ENCODE results near the gene ITLN1.

Gene ITLN1

DNA sequence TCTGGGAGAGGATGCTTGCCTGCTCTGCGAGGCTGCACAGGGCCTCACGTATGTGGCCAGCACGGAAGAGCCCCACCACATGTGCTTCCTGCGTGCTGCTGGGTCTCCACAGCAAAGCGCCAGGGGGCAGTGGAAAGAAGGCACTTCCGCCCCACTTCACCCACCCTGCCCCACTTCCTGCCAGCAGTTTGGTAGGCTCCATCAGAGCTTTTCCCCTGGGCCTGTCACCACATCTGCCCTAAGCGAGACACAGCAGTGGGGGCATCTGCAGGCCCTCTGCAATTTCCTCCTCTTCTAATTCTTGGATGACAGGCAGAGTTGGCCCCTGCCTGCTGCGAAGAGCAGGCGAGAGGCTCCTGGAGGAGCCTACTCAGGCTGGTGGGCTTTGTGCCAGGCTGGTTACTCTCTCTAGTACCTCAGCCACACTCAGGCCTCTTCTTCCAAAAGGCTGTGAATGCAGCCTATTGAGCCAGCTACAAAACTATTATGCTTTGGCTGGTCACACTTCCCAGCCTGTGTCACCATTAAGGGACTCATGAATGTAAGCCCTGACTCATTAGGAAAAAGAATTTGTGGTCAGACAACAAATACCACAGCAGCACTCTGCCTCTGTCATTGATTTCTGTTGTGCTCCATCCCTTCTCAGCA is 47.3 kb downstream of the ITLN1 start:
- TF ChIP-seq, protein P1, sequence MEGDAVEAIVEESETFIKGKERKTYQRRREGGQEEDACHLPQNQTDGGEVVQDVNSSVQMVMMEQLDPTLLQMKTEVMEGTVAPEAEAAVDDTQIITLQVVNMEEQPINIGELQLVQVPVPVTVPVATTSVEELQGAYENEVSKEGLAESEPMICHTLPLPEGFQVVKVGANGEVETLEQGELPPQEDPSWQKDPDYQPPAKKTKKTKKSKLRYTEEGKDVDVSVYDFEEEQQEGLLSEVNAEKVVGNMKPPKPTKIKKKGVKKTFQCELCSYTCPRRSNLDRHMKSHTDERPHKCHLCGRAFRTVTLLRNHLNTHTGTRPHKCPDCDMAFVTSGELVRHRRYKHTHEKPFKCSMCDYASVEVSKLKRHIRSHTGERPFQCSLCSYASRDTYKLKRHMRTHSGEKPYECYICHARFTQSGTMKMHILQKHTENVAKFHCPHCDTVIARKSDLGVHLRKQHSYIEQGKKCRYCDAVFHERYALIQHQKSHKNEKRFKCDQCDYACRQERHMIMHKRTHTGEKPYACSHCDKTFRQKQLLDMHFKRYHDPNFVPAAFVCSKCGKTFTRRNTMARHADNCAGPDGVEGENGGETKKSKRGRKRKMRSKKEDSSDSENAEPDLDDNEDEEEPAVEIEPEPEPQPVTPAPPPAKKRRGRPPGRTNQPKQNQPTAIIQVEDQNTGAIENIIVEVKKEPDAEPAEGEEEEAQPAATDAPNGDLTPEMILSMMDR (conservative IDR thresholded peaks at IDR 0.05) = no peak
- TF ChIP-seq ZFX (IDR thresholded peaks at IDR 0.05) = no peak
- no peak overlapping the region for H3K27ac ChIP-seq

DNA sequence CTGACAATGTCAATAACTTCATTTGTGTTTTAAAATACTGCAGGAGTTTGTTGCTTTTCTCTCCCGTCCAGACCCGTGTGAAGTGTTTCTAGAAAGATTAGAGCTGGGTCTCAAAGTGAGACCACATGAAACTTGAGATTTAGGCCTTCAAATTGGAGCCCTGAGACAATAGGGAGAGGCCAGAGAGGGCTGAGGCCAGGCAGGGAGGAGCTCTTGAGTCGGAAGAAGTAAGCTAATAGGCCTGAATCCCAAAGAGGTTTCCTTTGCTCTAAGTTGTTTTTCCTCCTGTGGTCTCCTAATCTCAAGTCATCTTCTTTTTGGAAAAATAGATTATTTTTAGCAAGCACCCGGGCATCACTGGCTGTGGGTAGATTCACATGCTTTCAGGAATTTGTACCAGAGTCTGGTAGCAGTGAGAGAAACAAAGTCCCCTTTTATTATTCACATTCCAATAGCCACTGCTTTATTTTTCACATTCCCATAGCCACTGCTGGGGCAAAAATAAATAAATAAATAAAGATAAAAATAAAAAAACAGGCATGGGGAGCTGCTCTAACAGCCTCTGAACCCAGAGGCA is 47.9 kb downstream of the ITLN1 start:
- H3K27ac ChIP-seq = no peak overlapping the region
- TF ChIP-seq, protein P1 (conservative IDR thresholded peaks at IDR 0.05) = no peak
- TF ChIP-seq ZFX (IDR thresholded peaks at IDR 0.05) = no peak

DNA sequence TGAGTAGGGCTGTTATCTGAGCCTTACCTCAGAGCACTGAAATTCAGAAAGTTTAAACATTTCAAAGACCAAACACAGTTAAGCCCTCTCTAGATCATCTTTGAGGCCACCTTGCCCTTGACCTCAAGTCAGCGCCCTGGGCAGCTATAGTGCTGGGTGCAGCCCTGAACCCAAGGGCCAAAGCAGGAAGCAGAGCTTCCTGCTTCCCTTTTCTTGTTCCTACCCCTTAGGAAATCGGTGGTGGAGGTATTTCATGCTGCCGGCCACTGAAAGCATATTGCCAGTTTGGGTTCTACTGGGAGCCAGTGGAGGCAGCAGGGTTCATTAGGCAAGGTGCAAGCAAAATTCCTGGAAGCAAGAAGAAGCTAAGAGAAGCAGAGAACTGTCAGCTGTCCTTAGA is 48.4 kb downstream of the ITLN1 start:
- TF ChIP-seq, protein P1 (conservative IDR thresholded peaks at IDR 0.05) = no peak
- no peak for TF ChIP-seq ZFX (IDR thresholded peaks at IDR 0.05)
- H3K27ac ChIP-seq = no peak overlapping the region

DNA sequence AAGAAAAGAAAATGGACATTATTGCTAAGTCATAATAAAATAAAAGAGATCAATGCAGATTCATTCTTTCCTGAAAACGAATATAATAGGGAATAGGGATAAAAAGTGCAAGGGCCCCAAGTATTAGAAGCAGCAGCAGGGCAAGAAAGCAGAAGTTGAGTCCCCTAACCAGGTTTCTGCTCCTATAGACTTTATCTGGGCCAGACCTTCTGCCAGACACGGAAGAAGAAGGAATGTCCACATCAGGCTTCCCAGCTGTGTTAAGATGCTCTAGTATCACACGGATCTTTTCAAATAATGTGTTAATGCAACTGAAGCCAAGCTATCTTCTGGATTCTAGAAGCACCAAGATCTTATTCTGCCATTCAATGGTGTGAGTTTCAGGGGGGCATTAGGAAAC is 49.2 kb downstream of the ITLN1 start:
- no peak overlapping the region for H3K27ac ChIP-seq
- no peak for TF ChIP-seq ZFX (IDR thresholded peaks at IDR 0.05)
- TF ChIP-seq, protein P1 (conservative IDR thresholded peaks at IDR 0.05) = no peak

DNA sequence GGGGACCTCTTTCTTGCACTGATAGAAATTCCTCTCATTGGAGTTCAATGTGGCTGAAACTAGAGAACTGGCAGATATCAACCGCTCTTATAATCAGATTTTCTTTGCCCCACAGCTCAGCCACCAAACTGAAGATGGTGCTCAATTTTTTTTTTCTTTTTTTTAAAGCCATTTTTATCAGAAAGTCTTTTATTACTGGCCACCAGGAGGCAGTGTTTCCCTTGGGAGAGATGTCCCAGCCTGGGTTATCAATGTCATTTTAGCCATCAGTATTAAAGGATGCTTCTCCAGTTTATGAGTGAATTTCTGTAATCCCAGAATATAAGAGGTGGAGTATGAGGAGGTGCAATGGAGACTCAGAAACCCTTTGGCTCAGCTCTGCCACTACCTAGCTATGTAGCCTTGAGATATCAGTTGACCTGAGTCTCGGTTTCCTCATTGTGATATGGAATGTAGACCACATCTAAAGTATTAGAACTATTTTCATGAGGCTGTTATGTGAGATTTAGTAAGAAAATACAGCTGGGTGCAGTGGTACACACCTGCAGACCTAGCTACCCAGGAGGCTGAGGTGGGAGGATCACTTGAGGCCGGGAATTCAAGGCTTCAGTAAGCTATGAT is 49.9 kb downstream of the ITLN1 start:
- TF ChIP-seq, protein P1 (conservative IDR thresholded peaks at IDR 0.05) = peak; percentile 84
- no peak for TF ChIP-seq ZFX (IDR thresholded peaks at IDR 0.05)
- H3K27ac ChIP-seq = no peak overlapping the region

DNA sequence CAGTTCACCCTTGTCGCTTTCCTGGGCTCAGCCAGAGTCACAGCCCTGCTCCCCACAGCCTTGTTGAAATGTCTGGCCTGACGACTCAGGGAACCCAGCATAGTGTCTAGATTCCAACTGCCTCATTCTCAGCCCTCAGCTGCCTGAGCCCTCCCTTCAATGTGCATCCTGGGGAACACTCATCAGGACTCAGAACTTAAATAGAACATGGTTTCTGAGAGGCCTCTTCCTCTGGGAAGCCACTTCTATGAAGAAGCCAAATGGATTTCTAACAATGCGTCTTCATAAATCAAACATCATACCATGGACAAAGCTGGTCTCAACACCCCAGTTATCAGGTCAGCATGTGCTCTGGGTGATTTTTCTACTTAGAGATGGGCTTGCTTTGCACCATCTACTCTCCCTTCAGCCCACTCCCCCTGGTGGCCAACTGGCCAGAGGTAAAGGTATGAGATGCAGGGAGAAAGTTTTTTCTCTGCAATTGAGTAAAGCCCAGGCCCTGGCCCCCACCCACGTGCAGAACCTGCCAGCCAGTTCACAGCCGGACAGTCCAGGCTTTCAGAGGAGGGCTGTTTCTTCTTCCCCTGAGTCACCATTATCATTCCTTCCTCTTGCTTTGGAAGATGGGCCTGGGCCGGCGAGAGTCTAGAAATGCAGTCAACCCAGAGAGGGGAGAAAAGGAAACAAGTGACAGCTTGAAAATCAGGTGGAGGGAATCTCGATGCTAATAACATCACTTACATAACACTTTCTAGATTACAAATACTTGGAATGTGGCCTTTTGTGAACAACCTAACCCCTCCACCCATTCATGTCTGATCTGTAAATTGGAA is 54.4 kb downstream of the ITLN1 start:
- no peak for TF ChIP-seq ZFX (IDR thresholded peaks at IDR 0.05)
- TF ChIP-seq, protein P1 (conservative IDR thresholded peaks at IDR 0.05) = peak; percentile 82
- H3K27ac ChIP-seq = no peak overlapping the region

Measured in C4-2B (cell line).